Measurements from ENCODE around the gene GTF2A1.

The GTF2A1 gene

GRCh38 chr14:81127785-81128184, 93.0 kb downstream of the GTF2A1 start:
- no peak for DNase-seq

DNA sequence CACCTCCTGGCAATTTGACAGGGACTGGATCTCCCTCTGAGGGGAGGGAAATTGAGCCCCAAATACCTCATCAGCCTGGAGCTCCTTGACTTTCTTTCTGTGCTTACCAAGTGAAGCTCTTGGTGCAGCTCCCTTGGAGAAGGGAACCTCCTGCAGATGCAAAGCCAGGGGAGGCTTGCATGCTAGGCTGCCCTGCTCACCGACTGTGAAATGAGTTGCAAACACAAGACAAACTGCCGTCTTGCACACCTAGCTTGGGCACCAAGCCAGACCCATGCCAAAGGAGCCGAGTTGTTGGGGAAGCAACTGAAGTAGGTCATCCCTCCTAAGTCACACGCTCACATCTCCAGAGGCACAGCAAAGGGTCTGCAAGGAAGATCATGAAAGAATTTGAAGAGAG, 95.2 kb downstream of the GTF2A1 start:
- DNase-seq = no peak
